Testis (tissue), 3 donors: Measurements from ENCODE around the gene AGBL1. TPM values are rescaled to one million over a fixed set of nuclear protein-coding genes. Genes with fewer than 3 reads are reported as not detected.

ENCODE experiments used
- DNase-seq: peaks from one replicate; pipeline ENCODE4 v3.0.0-alpha.2; 2019
- H3K27ac ChIP-seq, 2 donors: fragments of 200-600 bp; sonication (generic); one replicate each; pipeline ENCODE4 v1.5.1; 2019
- H3K27me3 ChIP-seq: fragments of 200-600 bp; sonication (generic); one replicate; pipeline ENCODE4 v1.5.1; 2019
- H3K36me3 ChIP-seq: fragments of 200-600 bp; sonication (generic); one replicate; pipeline ENCODE4 v1.5.1; 2017; ENCODE audit warnings: low read depth; ENCODE audit errors: missing control alignments
- H3K4me1 ChIP-seq: fragments of 200-600 bp; sonication (generic); one replicate; pipeline ENCODE4 v1.5.1; 2019
- H3K4me3 ChIP-seq, 2 donors: fragments of 200-600 bp; sonication (generic); one replicate each; pipeline ENCODE4 v1.5.1; 2017 to 2019
- H3K9me3 ChIP-seq: fragments of 200-600 bp; sonication (generic); one replicate; pipeline ENCODE4 v1.5.1; 2017
- CTCF ChIP-seq, 3 experiments: fragments of 450-650 bp in 2 of 3; fragments of 200-600 bp in 1 of 3; sonication (generic) in 1 of 3; IDR thresholded peaks; one replicate each; pipeline ENCODE4 v1.5.1; 2016 to 2019; ENCODE audit warnings: antibody characterized with exemption in 3 of 3, mild to moderate bottlenecking in 2 of 3, moderate library complexity in 1 of 3
- POLR2A ChIP-seq: fragments of 450-650 bp; IDR thresholded peaks from one replicate; pipeline ENCODE4 v1.6.1; 2017; ENCODE audit warnings: antibody characterized with exemption, mild to moderate bottlenecking, moderate library complexity
- WGBS, 2 donors: methylation state at CpG; one replicate each; pipeline ENCODE4 v1.1.5; 2018; 5-methylcytosine and 5-hydroxymethylcytosine counted together
- intact Hi-C: fragments of 100-400 bp; cut with DNase I; formaldehyde crosslinking; loops from one replicate; pipeline ENCODE4 v1.15.1; 2023; ENCODE audit warnings: low total_unique reads
- polyA plus RNA-seq: library from polyadenylated mRNA; stranded (reverse); fragments of 350-450 nt; fragmentation: Illumina TruSeq; extraction: RNeasy Lipid Tissue Mini Kit (QIAGEN cat#74804); gene quantifications from one replicate; pipeline ENCODE4 v1.2.3, GENCODE V29; 2014; ENCODE audit warnings: low read depth, low replicate concordance; ENCODE audit not compliant: insufficient read depth
- total RNA-seq, 2 donors: library from RNA; depleted of rRNA; stranded (reverse); fragments of >200 nt; gene quantifications; one replicate each; pipeline ENCODE4 v1.2.3, GENCODE V29; 2016

AGBL1 gene
- total and polyA plus RNA-seq, 3 donors from 2014 or later = 0.37 to 0.94 (median 0.70) TPM

- intact Hi-C loops = loop anchor here (10.0 kb wide), 1 partner anchor 61 kb away; no protein-coding TSS in a partner anchor
- Histone ChIP-seq H3K9me3 (no peaks in the 10 kb centered on the region), H3K4me3 (no peak overlapping the region), H3K36me3 (no peaks in the 10 kb centered on the region), H3K27me3 (no peaks in the 10 kb centered on the region), H3K27ac (no peak overlapping the region), H3K4me1 (no peaks in the 10 kb centered on the region)
- no peak for DNase-seq
- TF ChIP-seq CTCF (IDR thresholded peaks at IDR 0.05) = no peak
- no peak for TF ChIP-seq POLR2A
- WGBS, 2 donors = 84 to 88% methylated on average over 4 of the region's 4 CpGs
Observed at GRCh38 chr15:86055688-86056087, 24.0 kb upstream of the AGBL1 start.

GRCh38 chr15:86059851-86060250 is 19.8 kb upstream of the AGBL1 start:
- TF ChIP-seq POLR2A (no peak), CTCF (IDR thresholded peaks at IDR 0.05) (no peak)
- Histone ChIP-seq H3K9me3 (no peaks in the 10 kb centered on the region), H3K27me3 (no peaks in the 10 kb centered on the region), H3K27ac (no peak overlapping the region), H3K4me1 (no peaks in the 10 kb centered on the region), H3K4me3 (no peak overlapping the region), H3K36me3 (no peaks in the 10 kb centered on the region)
- intact Hi-C loops = loop anchor here (10.0 kb wide), 1 partner anchor 65 kb away; no protein-coding TSS in a partner anchor
- DNase-seq = no peak
- 73 to 77% methylated on average over 4 of the region's 4 CpGs for WGBS, 2 donors

GRCh38 chr15:86060674-86061073 is 19.0 kb upstream of the AGBL1 start:
- H3K4me3 ChIP-seq = no peak overlapping the region
- peak; percentile 34 for DNase-seq
- no peak overlapping the region for H3K27ac ChIP-seq

GRCh38 chr15:86061581-86061980 is 18.1 kb upstream of the AGBL1 start:
- intact Hi-C loops = no loop called here
- Histone ChIP-seq H3K36me3 (no peaks in the 10 kb centered on the region), H3K27me3 (no peaks in the 10 kb centered on the region), H3K27ac (no peak overlapping the region), H3K9me3 (no peaks in the 10 kb centered on the region), H3K4me3 (no peak overlapping the region), H3K4me1 (no peaks in the 10 kb centered on the region)
- no peak for TF ChIP-seq CTCF (IDR thresholded peaks at IDR 0.05)
- no peak for TF ChIP-seq POLR2A
- DNase-seq = no peak
- 86% methylated on average over 12 of the region's 12 CpGs for WGBS, 2 donors

More at GRCh38 chr15:86060674-86061073, 19.0 kb upstream of the AGBL1 start:
- intact Hi-C loops = no loop called here
- TF ChIP-seq POLR2A = no peak
- TF ChIP-seq CTCF (IDR thresholded peaks at IDR 0.05) = no peak
- Histone ChIP-seq H3K36me3 (no peaks in the 10 kb centered on the region), H3K9me3 (no peaks in the 10 kb centered on the region), H3K27me3 (no peaks in the 10 kb centered on the region), H3K4me1 (no peaks in the 10 kb centered on the region)
- 47 to 52% methylated on average over 3 of the region's 3 CpGs for WGBS, 2 donors

- DNase-seq = no peak
- Histone ChIP-seq H3K4me3 (no peak overlapping the region), H3K9me3 (no peaks in the 10 kb centered on the region), H3K36me3 (no peaks in the 10 kb centered on the region), H3K27me3 (no peaks in the 10 kb centered on the region), H3K27ac (no peak overlapping the region), H3K4me1 (no peaks in the 10 kb centered on the region)
- intact Hi-C loops = no loop called here
- TF ChIP-seq POLR2A (no peak), CTCF (IDR thresholded peaks at IDR 0.05) (no peak)
- 64 to 76% methylated on average over 10 of the region's 10 CpGs for WGBS, 2 donors
Observed at GRCh38 chr15:86062646-86063243, 16.9 kb upstream of the AGBL1 start.
